ENCODE measurements around the gene FOSL1. TPM values are rescaled to one million over a fixed set of nuclear protein-coding genes. Genes with fewer than 3 reads are reported as not detected.

Gene FOSL1
- total RNA-seq, 1 experiment from 2014 or later, result 125 TPM

- Histone ChIP-seq H3K9me2 (ENCODE audit: insufficient read depth) (no peaks in the 10 kb centered on the region), H3K4me1 (ENCODE audit: control insufficient read depth in 1 of 2, insufficient read depth in 2 of 2, low read length in 2 of 2) (no peaks in the 10 kb centered on the region), H3K27me3 (ENCODE audit: insufficient read depth, low read length) (no peaks in the 10 kb centered on the region), H3K79me2 (ENCODE audit: insufficient read depth, low read length) (no peaks in the 10 kb centered on the region), H3K4me2 (ENCODE audit: low read length) (no peak overlapping the region), H4K20me1 (ENCODE audit: insufficient read depth) (no peaks in the 10 kb centered on the region), H3K9ac (ENCODE audit: low read length) (no peak overlapping the region), H3K27ac (ENCODE audit: low read depth, low read length) (no peak overlapping the region), H3K4me3 (replicated peaks in 1 of 2; ENCODE audit: low read depth in 1 of 2, low read length in 2 of 2) (no peak overlapping the region), H3K36me3 (ENCODE audit: control insufficient read depth in 1 of 2, insufficient read depth in 2 of 2, low read length in 2 of 2) (no peaks in the 10 kb centered on the region), H3K9me3 (ENCODE audit: control insufficient read depth in 1 of 2, insufficient read depth in 1 of 2, low read depth in 1 of 2, low read length in 2 of 2) (no peaks in the 10 kb centered on the region), H2AFZ (ENCODE audit: low read depth, low read length, poor library complexity, severe bottlenecking) (no peak overlapping the region)
- TF ChIP-seq, protein P1, sequence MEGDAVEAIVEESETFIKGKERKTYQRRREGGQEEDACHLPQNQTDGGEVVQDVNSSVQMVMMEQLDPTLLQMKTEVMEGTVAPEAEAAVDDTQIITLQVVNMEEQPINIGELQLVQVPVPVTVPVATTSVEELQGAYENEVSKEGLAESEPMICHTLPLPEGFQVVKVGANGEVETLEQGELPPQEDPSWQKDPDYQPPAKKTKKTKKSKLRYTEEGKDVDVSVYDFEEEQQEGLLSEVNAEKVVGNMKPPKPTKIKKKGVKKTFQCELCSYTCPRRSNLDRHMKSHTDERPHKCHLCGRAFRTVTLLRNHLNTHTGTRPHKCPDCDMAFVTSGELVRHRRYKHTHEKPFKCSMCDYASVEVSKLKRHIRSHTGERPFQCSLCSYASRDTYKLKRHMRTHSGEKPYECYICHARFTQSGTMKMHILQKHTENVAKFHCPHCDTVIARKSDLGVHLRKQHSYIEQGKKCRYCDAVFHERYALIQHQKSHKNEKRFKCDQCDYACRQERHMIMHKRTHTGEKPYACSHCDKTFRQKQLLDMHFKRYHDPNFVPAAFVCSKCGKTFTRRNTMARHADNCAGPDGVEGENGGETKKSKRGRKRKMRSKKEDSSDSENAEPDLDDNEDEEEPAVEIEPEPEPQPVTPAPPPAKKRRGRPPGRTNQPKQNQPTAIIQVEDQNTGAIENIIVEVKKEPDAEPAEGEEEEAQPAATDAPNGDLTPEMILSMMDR (IDR thresholded peaks at IDR 0.05 in 2 of 3, conservative IDR thresholded peaks at IDR 0.05 in 1 of 3; ENCODE audit: borderline replicate concordance in 1 of 3, insufficient read depth in 1 of 3, low read depth in 2 of 3, low read length in 2 of 3), result no peak
- no peak for TF ChIP-seq JUND (IDR thresholded peaks at IDR 0.05)
- TF ChIP-seq YY1 (IDR thresholded peaks at IDR 0.05; ENCODE audit: extremely low read depth, insufficient replicate concordance, low read depth, low read length), result no peak
- no peak for TF ChIP-seq ZBTB33 (IDR thresholded peaks at IDR 0.05; ENCODE audit: extremely low read depth, insufficient replicate concordance, low read length)
- no peak for TF ChIP-seq POLR2A (IDR thresholded peaks at IDR 0.05; ENCODE audit: borderline replicate concordance, extremely low read depth, insufficient read depth, insufficient read length)
- no peak for TF ChIP-seq EZH2phosphoT487 (IDR thresholded peaks at IDR 0.05; ENCODE audit: borderline replicate concordance)
- no peak for TF ChIP-seq EGR1 (IDR thresholded peaks at IDR 0.05; ENCODE audit: low read depth)
- TF ChIP-seq MAX (IDR thresholded peaks at IDR 0.05), result no peak
- no peak for TF ChIP-seq ZNF274 (IDR thresholded peaks at IDR 0.05; ENCODE audit: low read depth, low read length)
- no peak for TF ChIP-seq FOSL1 (IDR thresholded peaks at IDR 0.05; ENCODE audit: low read depth)
- no peak for TF ChIP-seq CEBPB (IDR thresholded peaks at IDR 0.05; ENCODE audit: low read depth)
- TF ChIP-seq REST (IDR thresholded peaks at IDR 0.05; ENCODE audit: low read depth), result no peak
- no peak for TF ChIP-seq RAD21 (IDR thresholded peaks at IDR 0.05; ENCODE audit: low read depth)
- no peak for TF ChIP-seq SP1 (IDR thresholded peaks at IDR 0.05; ENCODE audit: low read depth)
- TF ChIP-seq SRF (IDR thresholded peaks at IDR 0.05; ENCODE audit: low read depth), result no peak
- TF ChIP-seq ZFX (IDR thresholded peaks at IDR 0.05), result no peak
- no peak for TF ChIP-seq TCF7L2 (IDR thresholded peaks at IDR 0.05; ENCODE audit: borderline replicate concordance, extremely low read depth, insufficient read depth, insufficient read length)
- TF ChIP-seq EZH2 (IDR thresholded peaks at IDR 0.05), result no peak
- CTCF ChIA-PET, result no interaction called here
- intact Hi-C loops (cut with micrococcal nuclease), result no loop called here
- RAD21 ChIA-PET (ENCODE audit: low non-redundant PET in 1 of 2, low total read pairs in 2 of 2, uncharacterized antibody in 2 of 2, unreplicated experiment in 2 of 2), result no interaction called here
- no TSS peak for BruUV-seq (replicated peaks)
- DNase-seq (ENCODE audit: low read depth, low spot score) (no peak), ATAC-seq (no peak)
- POLR2A ChIA-PET, result no interaction called here
Measured at GRCh38 chr11:65941720-65942310, 41.6 kb upstream of the FOSL1 start.
